Vagina (tissue), 2 donors: ENCODE data around the gene PRCP. TPM values are rescaled to one million over a fixed set of nuclear protein-coding genes. Genes with fewer than 3 reads are reported as not detected.

ENCODE experiments used
- DNase-seq, 2 donors: peaks; one replicate each; pipeline ENCODE4 v3.0.0-alpha.2; 2017; ENCODE audit errors: extremely low spot score in 2 of 2
- H3K27ac ChIP-seq: fragments of 200-600 bp; sonication (generic); one replicate; pipeline ENCODE4 v1.5.1; 2019
- H3K27me3 ChIP-seq: fragments of 200-600 bp; sonication (generic); one replicate; pipeline ENCODE4 v1.5.1; 2019
- H3K36me3 ChIP-seq, 2 donors: fragments of 200-600 bp; sonication (generic); one replicate each; pipeline ENCODE4 v1.5.1; 2017 to 2019
- H3K4me1 ChIP-seq: fragments of 200-600 bp; sonication (generic); one replicate; pipeline ENCODE4 v1.5.1; 2019
- H3K4me3 ChIP-seq, 2 donors: fragments of 200-600 bp; sonication (generic); 1 replicate in 1 of 2; 2 replicates in 1 of 2; pipeline ENCODE4 v1.5.1; 2016 to 2019
- H3K9me3 ChIP-seq: fragments of 200-600 bp; sonication (generic); one replicate; pipeline ENCODE4 v1.5.1; 2019
- POLR2A ChIP-seq, 2 donors: fragments of 450-650 bp; IDR thresholded peaks; one replicate each; pipeline ENCODE4 v1.6.1; 2017; ENCODE audit warnings: antibody characterized with exemption in 2 of 2, mild to moderate bottlenecking in 2 of 2, moderate library complexity in 2 of 2
- POLR2AphosphoS5 ChIP-seq, 2 donors: sonication (generic); formaldehyde crosslinking; IDR thresholded peaks; one replicate each; pipeline ENCODE4 v1.9.0; 2017; ENCODE audit warnings: antibody characterized with exemption in 2 of 2, mild to moderate bottlenecking in 2 of 2, low read depth in 1 of 2; ENCODE audit not compliant: insufficient read depth in 1 of 2
- intact Hi-C: fragments of 100-400 bp; cut with DNase I; formaldehyde crosslinking; loops from one replicate; pipeline ENCODE4 v1.15.1; 2023
- total RNA-seq: library from RNA; depleted of rRNA; stranded (reverse); fragments of >200 nt; gene quantifications from one replicate; pipeline ENCODE4 v1.2.3, GENCODE V29; 2016
- TF ChIP-seq, protein P1 (sequence below), 3 experiments: fragments of 450-650 bp in 2 of 3; fragments of 200-600 bp in 1 of 3; sonication (generic) in 1 of 3; IDR thresholded peaks; one replicate each; pipeline ENCODE4 v1.5.1; 2017 to 2019; ENCODE audit warnings: antibody characterized with exemption in 3 of 3, mild to moderate bottlenecking in 2 of 3, moderate library complexity in 2 of 3

The PRCP gene
- total RNA-seq, 1 donor from 2014 or later, result 79.3 TPM

DNA sequence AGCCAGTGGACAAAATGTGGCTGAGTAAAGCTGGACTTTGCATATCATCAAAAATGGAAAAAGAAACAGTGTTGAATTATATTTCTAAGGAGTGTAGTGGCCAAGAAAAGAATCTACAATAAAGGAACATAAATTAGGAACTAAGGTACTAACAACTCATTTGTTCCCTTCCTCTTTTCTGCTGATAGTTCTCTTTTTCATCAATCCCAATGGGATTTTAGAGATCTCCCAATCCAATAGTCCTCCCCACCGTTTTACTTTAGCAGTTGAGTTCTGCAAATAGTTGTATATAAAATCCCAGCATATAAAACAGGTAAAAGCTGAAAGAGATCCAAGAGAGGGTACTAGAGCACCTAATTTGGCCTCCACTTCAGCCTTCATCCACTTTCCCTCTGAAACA, 2.0 kb downstream of the PRCP start:
- no peak for TF ChIP-seq POLR2A (IDR thresholded peaks at IDR 0.05)
- no peak for TF ChIP-seq POLR2AphosphoS5 (IDR thresholded peaks at IDR 0.05; ENCODE audit: insufficient read depth in 1 of 2, low read depth in 1 of 2)
- TF ChIP-seq, protein P1, sequence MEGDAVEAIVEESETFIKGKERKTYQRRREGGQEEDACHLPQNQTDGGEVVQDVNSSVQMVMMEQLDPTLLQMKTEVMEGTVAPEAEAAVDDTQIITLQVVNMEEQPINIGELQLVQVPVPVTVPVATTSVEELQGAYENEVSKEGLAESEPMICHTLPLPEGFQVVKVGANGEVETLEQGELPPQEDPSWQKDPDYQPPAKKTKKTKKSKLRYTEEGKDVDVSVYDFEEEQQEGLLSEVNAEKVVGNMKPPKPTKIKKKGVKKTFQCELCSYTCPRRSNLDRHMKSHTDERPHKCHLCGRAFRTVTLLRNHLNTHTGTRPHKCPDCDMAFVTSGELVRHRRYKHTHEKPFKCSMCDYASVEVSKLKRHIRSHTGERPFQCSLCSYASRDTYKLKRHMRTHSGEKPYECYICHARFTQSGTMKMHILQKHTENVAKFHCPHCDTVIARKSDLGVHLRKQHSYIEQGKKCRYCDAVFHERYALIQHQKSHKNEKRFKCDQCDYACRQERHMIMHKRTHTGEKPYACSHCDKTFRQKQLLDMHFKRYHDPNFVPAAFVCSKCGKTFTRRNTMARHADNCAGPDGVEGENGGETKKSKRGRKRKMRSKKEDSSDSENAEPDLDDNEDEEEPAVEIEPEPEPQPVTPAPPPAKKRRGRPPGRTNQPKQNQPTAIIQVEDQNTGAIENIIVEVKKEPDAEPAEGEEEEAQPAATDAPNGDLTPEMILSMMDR (IDR thresholded peaks at IDR 0.05), result no peak
- intact Hi-C loops, result no loop called here
- peaks cover 16% of the 10 kb centered on the region for H3K4me1 ChIP-seq
- peak overlapping the region in 1 of 2 donors; percentile 66 for H3K4me3 ChIP-seq
- no peaks in the 10 kb centered on the region for H3K27me3 ChIP-seq
- DNase-seq, result no peak
- no peaks in the 10 kb centered on the region for H3K36me3 ChIP-seq
- H3K9me3 ChIP-seq, result no peaks in the 10 kb centered on the region
- no peak overlapping the region for H3K27ac ChIP-seq

DNA sequence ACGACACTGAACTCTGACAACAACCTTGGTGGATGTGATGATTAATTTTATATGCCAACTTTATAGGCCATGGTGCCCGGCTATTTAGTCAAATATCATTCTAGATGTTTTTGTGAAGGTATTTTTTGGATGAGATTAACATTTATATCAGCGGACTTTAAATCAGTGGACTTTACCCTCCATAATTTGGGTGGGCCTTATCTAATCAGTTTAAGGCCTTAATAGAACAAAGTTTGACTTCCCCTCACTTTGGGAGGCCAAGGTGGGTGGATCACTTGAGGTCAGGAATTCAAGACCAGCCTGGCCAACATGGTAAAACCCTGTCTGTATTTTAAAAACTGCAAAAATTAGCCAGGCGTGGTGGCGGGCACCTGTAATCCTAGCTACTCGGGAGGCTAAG, 4.0 kb downstream of the PRCP start:
- H3K4me1 ChIP-seq, result peaks cover 16% of the 10 kb centered on the region
- H3K36me3 ChIP-seq, result no peaks in the 10 kb centered on the region
- TF ChIP-seq POLR2AphosphoS5 (IDR thresholded peaks at IDR 0.05; ENCODE audit: insufficient read depth in 1 of 2, low read depth in 1 of 2) (no peak), POLR2A (IDR thresholded peaks at IDR 0.05) (no peak)
- TF ChIP-seq, protein P1 (IDR thresholded peaks at IDR 0.05), result no peak
- H3K27me3 ChIP-seq, result no peaks in the 10 kb centered on the region
- DNase-seq, result no peak
- intact Hi-C loops, result no loop called here
- H3K27ac ChIP-seq, result no peak overlapping the region
- no peak overlapping the region for H3K4me3 ChIP-seq
- H3K9me3 ChIP-seq, result no peaks in the 10 kb centered on the region

DNA sequence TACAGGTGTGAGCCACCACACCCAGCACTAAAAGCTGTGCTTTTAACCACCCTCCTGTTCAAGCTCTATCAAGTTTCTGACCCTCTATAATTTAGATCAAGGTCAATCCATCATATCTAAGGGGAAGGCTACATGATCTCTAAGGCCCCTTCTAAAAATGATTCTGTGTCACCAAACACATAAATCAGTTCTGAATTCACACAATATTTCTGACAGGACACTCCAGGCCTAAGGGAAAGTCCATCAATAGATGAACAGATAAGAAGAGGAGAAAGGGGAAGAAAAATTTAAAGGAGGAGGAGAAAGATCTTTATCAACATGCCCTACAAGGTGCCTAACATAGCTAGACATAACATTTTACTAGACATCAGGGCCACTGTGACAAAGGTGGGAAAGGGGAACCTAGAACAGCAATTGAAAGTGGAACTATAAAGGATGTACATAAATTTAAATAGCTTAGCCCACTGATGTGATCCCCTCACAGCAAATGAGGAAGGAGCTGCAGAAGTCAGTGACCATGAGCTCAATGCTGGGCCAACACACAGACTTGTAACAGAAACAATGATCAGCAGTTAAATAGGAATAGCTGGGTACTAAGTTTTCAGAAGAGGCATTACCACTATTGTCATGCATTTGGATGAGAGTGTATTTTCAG, 4.7 kb downstream of the PRCP start:
- no peak overlapping the region for H3K4me3 ChIP-seq
- DNase-seq, result no peak
- intact Hi-C loops, result no loop called here
- no peaks in the 10 kb centered on the region for H3K36me3 ChIP-seq
- peaks cover 16% of the 10 kb centered on the region for H3K4me1 ChIP-seq
- no peaks in the 10 kb centered on the region for H3K27me3 ChIP-seq
- no peak overlapping the region for H3K27ac ChIP-seq
- TF ChIP-seq POLR2AphosphoS5 (IDR thresholded peaks at IDR 0.05; ENCODE audit: insufficient read depth in 1 of 2, low read depth in 1 of 2), result no peak
- TF ChIP-seq POLR2A (IDR thresholded peaks at IDR 0.05), result no peak
- TF ChIP-seq, protein P1 (IDR thresholded peaks at IDR 0.05), result no peak
- no peaks in the 10 kb centered on the region for H3K9me3 ChIP-seq

DNA sequence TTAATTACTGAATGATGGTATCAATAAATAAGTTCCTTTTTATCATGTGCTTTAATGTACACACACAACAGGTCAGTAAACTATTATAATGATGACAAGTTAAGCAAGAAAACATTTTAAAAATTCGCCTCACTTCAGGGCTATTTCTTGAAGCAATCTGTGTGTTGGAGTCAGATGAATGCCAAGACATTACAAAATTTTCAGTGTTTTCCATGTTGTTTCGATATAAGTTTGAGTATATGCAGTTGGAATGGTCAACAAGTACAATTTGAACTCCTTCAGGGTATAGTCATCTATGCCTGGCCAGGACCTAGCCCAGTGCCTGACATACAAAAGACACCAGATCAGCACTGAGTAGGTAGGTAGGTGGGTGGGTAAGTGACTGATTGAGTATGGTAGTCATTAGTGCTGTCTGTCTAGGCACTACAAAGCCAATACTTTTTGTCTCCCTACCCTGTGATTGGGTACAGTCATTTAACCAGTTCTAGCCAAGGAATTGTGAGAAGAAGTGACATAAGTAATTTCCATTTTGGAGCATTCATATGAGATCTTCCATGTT, 7.5 kb downstream of the PRCP start:
- Histone ChIP-seq H3K36me3 (no peaks in the 10 kb centered on the region), H3K27me3 (no peaks in the 10 kb centered on the region), H3K4me1 (peaks cover 12% of the 10 kb centered on the region), H3K9me3 (no peaks in the 10 kb centered on the region), H3K4me3 (no peak overlapping the region), H3K27ac (no peak overlapping the region)
- TF ChIP-seq POLR2A (IDR thresholded peaks at IDR 0.05) (no peak), POLR2AphosphoS5 (IDR thresholded peaks at IDR 0.05; ENCODE audit: insufficient read depth in 1 of 2, low read depth in 1 of 2) (no peak)
- TF ChIP-seq, protein P1 (IDR thresholded peaks at IDR 0.05), result no peak
- no peak for DNase-seq
- intact Hi-C loops, result no loop called here

DNA sequence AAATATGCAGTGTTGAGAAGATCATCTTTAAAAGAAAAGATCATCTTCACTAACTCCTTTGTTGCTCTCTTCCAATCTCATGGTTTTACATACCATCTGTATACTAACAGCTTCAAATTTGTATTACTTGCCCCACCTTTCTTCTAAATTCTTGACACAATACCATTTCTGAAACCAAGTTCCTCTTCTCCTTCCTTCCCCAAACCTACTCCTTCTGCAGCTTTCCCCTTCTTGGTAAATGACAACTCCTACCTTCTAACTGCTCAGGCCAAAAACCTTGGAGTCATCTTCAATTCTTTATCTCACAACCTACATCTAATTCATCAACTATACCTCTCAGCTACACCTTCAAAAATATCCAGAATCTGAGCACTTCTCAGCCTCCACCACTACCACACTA, 9.3 kb downstream of the PRCP start:
- no peaks in the 10 kb centered on the region for H3K36me3 ChIP-seq
- intact Hi-C loops, result no loop called here
- H3K9me3 ChIP-seq, result no peaks in the 10 kb centered on the region
- H3K4me3 ChIP-seq, result no peak overlapping the region
- peaks cover 12% of the 10 kb centered on the region for H3K4me1 ChIP-seq
- DNase-seq, result no peak
- H3K27me3 ChIP-seq, result no peaks in the 10 kb centered on the region
- no peak overlapping the region for H3K27ac ChIP-seq
- TF ChIP-seq, protein P1 (IDR thresholded peaks at IDR 0.05), result no peak
- TF ChIP-seq POLR2AphosphoS5 (IDR thresholded peaks at IDR 0.05; ENCODE audit: insufficient read depth in 1 of 2, low read depth in 1 of 2) (no peak), POLR2A (IDR thresholded peaks at IDR 0.05) (no peak)
